NCI-H82 (cell line): ENCODE measurements around the gene EEFSEC.
A peak's percentile ranks its signal among the peaks of the same experiment; 100 is the strongest.
"Not testable (repeated sequence)": the region's sequence is repeated elsewhere in the genome, so short reads cannot be mapped to it uniquely, and the experiment has no call there.

ENCODE experiments used
- DNase-seq: peaks from one replicate; lab custom pipeline; 2025; lab: John Stamatoyannopoulos, UW

EEFSEC gene

DNA sequence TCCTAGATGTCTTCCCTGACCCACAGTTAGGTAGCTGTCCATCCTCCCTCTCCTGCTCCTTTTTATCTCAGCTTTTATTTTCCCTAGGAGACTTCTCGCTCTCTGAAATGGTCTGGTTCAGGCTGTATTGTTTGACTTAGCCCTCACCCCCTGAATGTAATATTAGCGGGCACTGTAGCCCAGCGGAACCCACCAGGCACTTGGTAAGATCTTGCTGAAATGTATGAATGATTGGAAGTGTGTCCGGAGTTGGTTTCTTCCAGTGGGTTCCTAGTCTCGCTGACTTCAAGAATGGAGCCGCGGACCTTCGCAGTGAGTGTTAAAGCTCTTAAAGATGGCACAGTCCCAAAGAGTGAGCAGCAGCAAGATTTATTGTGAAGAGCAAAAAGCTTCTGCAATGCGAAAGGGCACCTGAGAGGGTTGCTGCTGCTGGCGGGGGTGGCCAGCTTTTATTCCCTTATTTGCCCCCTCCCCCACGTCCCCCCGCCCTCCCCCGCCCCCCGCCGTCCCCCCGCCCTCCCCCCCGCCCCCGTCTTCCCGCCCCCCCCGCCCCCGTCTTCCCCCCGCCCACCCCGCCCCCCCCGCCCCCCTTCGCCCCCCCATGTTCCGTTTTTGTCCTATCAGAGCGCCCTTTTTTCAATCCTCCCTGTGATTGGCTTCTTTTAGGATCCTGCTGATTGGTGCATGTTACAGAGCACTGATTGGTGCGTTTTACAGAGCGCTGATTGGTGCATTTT, 694 bp upstream of the EEFSEC start:
- peak; percentile 93 for DNase-seq

DNA sequence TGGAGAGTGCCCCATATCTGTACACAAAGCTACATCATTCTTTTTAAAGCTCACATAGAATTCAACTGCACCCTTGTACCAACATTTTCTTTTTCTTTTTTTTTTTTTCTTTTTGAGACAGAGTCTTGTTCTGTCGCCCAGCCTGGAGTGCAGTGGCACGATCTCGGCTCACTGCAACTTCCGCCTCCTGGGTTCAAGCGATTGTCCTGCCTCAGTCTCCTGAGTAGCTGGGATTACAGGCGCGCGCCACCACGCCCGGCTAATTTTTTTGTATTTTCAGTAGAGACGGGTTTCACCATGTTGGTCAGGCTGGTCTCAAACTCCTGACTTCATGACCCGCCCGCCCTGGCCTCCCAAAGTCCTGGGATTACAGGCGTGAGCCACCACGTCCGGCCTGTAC, 1.1 kb downstream of the EEFSEC start:
- DNase-seq: not testable (repeated sequence)

DNA sequence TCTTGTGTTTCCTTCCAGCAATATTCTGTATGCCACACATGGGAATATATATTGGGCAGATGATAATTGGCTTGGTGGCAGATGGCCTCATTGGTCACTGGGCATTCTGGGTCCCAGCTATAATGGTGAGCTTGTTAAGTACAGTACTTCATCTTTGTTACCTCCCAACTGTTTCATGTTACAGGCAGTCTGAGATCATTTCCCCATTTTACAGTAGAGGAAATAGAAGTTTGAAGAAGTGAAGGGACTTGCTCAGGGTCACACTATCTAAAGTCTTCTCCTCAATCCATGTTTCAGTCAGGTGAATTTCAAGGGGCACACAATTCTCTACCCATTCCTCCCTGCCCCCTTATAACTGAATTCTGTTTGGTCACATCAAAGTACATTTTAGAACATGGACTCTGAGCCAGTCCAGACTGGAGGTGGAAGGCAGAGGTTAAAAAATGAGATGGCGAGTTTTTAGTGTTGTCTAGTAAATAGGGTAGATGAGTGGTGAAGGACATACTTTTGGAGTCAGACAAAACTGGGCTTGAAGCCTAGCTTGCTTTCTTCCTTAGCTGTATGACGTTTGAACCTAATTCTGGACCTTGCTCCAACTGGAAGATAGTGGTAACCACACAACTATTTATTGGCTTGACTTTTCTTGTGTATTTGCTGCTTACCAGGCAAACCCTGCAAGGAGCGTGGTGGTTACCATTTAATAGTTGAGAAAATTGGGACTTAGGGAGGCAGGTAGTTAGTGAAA, 2.5 kb downstream of the EEFSEC start:
- DNase-seq: no peak

DNA sequence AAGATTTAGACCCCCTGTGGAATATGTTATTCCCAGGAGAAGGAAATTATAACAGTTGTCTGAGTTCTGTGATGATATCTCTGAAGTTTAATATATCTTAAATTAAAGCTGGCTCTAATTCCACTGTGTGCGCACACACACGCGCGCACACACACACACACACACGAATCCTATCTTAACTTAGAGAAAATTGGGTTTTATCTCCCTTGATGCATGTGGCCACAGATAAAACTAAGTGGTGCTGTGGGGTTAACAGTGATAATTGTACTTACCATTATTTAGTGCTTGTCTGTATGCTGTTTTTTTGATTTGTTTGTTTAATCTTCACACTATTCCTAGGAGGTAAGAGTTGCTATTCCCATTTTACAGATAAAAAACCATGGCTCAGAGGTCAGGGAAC, 7.4 kb downstream of the EEFSEC start:
- no peak for DNase-seq

DNA sequence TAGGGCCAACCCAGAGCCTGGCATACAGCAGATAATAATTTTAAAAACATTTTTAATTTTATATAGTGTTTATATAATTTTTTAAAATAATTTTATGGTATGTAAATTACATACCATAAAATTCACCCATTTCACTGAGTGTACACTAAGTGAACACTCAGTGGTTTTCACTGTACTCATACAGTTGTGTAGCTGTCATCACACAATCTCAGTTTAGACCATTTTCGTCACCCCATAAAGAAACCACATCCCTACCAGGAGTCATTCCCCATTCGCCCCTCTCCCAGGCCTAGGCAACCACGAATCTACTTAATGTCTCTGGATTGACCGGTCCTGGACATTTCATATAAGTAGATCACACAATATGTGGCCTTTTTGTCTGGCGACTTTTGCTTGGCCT, 10.2 kb downstream of the EEFSEC start:
- no peak for DNase-seq

DNA sequence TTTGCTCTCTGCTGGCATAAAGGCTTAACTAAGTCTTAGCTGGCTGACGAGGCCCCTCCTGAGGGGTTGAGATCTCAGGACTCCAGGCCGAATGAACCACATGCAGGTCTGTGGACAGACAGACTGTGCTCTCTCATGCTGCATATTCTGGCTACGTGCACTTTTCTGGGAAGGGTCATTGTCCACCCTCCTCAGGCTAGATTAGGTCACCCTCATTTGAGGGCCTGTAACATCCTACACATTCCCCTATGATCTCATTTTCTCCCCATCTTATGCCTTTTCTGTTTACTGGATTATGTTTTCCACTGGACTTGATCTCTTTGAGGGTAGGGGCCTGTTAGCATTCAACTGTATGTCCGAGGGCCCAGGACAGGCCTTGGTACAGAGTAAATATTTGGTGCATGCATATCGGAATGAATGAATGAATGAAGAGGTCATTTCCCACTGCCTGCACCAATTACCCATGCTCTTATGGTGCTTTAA, 13.7 kb downstream of the EEFSEC start:
- DNase-seq: no peak

DNA sequence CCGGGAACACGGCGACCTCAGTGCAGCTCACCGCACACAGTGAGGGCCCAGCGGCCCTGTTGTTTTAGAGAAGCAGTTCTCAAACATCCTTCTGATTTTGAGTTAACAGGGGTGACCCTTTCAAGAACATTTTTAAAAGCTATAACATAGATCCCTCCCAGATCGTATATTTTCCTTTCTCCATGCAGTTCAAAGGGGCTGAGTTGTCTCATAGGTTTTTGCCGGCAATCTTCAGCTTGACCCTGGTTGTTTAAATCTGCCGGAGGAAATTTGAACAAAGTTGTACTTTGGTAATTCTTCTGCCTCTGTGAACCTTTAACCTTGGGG, 14.3 kb downstream of the EEFSEC start:
- no peak for DNase-seq

DNA sequence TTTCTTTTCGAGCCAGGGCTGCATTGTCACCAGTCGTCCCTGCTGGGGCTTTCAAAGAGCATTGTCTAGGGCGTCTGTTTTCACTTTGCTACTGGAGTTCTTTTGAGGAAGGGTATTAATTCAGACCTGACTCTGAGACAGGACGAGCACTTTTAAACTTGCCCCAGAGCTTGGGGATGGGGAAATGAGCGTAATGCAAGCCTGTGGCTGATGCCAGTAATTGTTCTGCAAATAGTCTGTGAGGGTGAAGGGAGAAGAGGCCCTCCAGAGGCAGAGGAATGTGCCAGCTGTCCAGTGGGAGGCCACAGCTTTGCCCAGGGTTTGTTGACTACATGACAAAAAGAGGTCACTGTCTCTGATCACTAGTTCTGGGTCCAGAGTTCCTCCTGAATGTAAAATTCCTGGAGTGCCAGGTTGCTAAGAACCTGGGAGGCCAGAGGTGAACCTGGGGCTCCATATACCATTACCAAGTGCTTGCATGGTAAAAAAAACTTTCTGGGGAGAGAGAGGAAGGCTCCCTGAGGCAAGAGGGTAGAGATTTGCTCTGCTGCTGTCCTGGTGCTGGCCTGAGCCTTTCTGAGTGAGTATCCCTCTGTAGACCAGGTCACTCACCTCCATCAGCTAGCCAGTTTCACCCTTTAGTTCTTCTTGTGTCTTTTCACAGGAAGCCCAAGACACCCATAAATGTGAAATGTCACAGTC, 14.8 kb downstream of the EEFSEC start:
- DNase-seq: no peak

DNA sequence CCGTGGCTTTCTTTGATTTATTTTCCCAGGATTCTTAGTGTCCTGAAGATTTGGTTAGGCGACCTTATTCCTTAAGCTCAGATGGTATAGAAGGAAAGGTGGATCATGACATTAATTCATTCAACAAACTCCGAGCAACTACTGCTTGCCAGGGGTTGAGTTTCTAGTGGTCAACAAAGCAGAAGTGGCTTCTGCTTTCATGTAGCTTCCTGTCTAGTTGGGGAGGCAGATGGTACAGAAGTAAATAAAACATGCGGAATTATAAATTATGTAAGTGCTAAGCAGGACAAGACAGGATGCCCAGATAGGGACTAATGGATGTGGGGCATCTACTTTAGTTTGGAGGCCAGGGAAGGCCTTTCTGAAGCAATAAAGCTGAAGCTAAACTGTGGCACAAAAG, 15.6 kb downstream of the EEFSEC start:
- no peak for DNase-seq

DNA sequence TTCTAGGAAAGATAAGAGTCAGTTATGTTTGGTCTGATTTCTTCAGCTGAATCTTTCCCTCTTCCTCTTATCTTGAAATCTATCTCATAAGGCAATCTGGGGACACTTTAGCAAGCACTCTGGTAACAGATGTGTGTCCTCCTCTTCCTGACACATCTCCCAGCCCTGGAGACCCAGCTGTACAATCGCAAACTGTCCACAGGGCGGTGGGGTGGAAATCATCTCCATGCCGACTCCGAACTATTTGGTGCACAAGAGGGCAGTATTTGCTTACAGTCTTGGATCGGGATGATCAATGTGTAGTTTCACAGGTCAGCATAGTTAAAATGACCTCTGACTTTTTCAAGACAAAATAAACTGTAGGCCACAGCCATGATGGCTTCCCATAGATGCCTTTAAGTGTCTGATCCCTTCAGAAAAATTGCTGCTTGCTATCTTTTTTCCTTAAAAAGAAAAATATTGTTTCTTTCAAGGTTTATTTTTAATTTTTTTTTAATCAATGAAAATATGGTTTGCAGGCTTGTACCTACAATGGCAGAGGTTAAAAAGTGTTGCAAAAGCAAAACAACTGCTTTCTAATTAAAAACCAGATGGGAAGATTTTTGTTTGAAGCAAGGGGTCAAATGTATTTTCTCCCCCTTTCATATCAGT, 17.7 kb downstream of the EEFSEC start:
- DNase-seq: peak; percentile 82

DNA sequence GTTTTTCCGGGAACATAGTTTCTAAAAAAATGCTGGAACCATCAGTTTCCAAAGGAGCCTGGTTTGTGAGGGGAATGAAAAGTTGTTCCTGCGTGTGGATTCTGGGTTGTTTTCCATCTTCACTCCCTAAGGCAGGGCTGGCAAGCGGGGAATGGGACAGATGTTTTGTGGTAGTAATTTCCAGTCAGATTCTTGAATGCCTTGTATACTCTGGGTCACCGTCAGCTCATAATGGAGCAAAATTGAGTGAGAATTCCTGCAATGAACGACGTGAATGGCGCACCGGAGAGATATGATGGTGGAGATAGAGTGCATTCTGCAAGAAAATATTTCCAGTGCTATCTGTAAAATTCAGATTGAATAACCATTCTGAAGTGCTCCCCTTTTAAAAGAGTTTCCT, 19.9 kb downstream of the EEFSEC start:
- DNase-seq: no peak

DNA sequence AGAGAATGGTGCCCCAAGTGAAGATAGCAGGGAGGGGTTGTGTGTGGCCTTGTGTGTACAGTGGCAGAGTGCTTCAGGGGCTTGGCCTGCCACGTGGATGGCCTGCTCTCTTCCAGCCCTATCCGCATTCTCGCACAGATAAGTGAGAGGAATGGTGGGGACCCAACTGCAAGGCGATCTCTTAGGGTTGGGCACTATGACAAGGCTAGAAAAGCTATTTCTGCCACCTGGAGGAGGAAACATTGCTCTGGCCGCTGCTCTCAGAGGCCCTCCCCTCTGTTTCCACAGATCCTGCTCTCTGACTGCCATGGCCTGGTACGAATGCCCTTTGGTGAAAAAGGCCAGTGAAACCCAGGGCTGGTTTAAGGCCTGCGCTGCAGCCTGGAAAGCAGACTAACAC, 20.6 kb downstream of the EEFSEC start:
- DNase-seq: no peak

DNA sequence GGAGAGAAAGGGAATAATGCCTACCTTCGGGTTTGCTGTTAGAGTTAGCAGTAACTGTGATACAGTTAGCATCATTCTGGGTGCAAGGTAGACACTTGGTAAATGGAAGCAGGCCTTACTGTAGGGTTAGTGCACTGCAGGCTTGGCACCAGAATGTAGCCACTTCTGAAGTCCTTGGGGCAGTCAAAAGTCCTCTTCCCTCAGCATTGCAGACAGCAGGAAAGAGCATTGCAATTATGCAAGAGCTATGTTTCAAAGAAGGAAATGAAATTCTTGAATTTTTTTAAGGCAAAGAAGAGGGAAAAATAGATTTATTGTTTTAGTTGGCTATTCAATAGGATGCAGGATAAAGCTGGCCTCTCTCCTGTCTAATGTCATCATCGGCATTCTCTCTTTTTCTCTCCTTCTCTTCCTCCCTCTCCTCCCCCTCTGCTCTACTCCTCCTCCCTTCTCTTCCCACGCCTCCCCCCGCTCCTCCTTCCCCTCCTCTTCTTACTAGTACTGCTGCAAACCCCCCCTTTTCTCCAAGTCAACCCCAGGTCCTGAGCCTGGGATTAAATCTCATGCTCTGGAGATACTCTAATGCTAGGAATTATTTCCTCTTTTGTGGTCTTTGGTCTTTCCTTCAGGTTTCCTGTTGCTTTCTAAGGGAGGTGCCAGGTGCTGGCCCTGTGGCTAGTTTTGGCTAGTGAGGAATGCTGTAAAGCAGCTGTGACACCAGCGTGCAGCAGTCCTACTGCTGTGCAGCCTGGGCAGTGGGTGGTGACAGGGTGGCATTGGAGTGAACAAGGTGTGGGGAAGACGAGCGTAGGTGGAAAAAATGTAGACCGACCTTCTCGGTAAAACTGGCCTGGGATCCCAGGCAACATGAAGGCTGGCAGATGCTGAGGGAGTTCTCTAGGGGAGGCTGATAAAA, 21.7 kb downstream of the EEFSEC start:
- DNase-seq: no peak

DNA sequence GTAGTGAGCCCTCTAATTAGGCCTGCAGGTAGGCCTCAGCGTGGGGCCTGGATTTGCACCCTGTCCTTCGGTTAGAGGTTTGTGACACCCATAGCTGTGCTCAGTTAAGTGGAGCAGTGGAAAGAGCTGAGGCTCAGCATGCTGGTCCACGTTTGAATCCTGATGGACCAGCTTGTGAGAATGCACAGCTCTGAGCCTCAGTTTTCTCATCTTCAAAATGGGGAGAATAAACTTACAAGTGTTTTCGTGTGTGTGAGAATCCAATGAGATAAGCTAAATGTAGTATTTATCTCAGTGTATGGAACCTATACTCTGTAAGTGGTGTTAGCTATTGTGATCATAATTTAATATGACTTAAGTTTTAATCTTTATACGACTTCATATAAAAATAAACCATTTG, 22.5 kb downstream of the EEFSEC start:
- DNase-seq: no peak

DNA sequence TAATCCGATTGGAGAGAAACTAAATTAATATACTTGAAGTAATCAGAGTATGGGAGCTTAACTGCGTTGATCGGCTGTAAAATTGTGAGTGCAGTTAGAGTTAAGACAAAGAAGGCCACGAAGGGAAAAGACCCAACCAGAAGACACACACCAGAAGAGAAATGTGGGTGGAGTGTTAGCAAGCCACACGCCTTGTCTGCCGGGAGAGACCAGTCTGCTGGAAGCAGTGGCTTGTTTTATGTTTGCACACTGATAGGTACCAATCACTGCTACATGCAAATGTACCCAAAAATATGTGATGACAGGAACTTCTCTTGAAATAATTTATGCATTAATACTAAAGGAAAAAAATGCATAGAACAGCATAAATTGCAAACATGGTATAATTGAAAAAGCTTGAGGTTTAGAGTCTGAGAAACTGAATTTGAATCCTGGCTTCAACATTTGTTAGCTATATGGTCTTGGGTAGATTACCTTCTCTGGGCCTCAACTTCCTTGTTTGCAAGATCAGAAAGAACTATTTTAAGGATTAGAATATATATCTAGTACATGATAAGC, 23.1 kb downstream of the EEFSEC start:
- no peak for DNase-seq

DNA sequence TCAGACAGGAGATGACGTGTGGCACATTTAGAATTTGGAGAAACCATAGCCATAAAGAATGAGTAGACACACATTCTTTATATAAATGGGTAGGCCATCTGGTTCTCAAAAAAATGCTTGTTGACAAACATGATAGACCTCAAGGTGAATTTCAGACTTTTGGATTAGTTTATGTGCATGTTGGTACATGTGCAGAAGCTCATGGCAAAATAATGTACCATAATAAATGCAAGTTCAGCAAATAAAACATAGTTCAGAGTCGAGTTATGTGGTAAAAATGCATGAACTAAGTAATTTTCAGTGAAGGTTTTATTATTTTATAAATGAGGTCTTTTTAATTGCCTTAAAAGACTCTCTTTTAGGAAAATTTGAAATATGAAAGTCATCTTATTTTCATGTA, 24.6 kb downstream of the EEFSEC start:
- no peak for DNase-seq

DNA sequence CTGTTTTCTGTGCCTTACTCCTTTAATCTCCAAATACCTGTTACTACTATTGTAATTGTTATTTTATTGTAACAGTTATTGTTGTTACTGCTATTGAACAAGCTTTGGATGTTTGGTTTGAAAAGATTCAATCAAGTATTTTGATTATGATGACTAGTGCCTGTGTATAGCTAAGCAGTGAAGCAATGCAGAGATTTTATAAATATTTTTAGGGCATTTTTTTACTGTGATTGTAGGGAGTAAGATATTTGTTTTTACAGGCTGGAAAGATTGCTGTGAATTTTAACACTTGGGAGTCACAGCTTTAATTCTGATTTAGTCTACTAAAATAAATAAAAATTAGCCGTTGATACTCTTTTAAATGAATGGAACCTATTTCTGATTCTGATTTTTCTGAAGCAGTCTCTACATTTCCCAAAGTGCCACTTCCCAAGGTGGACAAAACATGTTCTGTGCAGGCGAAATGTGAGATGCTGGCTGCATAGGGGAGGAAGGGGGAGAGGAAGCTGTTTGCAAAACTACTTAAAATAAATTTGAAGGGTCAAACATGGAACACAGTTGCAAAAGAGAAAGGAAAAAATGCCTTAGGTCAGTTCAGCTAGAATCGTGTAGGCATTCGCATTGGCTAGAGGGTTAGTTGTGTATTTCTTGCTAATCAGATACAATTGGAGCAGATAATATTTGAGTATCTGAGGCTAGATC, 25.7 kb downstream of the EEFSEC start:
- no peak for DNase-seq

DNA sequence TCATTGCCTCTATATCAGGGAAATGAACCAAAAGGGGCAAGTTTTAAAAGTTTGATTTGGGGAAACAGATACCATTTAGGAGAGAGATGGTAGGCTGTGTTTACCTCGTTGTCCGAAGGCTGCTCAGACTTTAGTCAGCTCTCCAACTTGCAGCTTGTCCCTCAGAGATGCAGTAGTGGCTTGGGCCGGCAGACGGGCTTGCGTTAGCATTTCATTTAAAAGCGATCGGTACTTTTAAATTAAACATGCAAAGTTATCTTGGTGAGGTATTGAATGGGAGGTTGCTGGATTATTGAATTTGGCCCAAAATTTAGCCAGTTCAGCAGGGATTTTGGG, 26.2 kb downstream of the EEFSEC start:
- DNase-seq: no peak

DNA sequence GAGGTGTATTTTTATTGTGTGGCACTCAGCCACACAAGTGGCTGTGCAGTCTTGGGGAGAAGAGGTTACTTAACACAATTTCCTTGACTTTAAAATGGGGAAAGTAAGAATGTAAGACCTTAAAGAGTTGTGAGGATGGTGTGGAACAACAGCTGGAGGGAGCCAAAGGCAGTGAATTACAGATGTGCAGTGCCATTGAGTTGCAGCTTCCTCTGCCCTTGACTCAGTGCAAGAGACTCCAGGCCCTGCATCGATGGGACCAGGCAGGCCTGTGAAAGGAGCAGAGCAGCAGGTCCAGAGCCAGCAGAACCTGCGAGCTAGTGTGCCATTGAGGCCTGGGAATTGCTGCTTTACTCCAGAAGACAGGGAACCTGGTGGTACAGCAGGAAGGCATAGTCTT, 27.2 kb downstream of the EEFSEC start:
- no peak for DNase-seq

DNA sequence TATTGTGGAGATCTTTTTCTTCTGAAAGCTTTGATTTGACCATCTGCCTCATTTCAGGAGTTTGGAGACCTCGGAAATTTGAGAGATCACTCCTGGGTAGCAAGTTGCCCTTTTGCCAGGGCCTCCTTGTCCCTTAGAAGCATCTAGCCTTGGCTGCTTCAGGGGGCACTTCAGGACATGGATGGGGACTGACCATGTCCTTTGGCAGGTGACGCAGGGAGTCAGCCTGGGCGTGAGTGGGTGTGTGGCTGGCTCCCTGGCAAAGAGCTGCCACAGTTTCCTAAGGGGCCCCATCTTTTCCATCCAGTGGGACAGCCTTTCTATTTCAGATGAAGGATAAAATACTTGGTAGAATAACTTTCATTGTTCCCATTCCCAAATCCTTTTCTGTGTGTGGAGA, 27.6 kb downstream of the EEFSEC start:
- no peak for DNase-seq

DNA sequence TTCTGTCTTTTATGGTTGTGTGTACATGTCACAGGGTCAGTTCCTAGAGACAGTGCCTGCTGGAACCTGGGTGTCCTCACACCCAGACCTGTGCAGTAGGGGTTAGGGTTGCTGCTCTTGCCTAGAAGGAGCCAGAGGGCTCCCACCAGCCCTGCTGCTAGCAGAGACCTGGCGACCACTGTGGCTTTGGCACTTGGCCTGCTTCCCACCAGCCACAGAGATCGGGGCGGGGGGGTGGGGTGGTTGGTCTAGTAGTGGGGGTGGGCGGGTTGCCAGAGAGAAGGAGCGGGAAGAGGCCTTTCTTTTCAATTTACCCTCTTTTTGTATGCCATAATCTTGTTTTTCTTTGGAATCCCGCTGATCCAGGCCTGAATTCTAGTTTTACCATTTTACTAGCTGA, 29.4 kb downstream of the EEFSEC start:
- DNase-seq: no peak
